Endothelial cell of umbilical vein (primary cell): Measurements from ENCODE around the gene CELSR1. TPM values are rescaled to one million over a fixed set of nuclear protein-coding genes. Genes with fewer than 3 reads are reported as not detected.

Experiments
- BruUV-seq: library from RNA; stranded (reverse); fragments of 400-500 nt; replicated peaks from 2 replicates; lab custom pipeline; 2021; lab: Mats Ljungman, UMichigan
- CTCF ChIA-PET: fragments of 300-600, 350-600 bp; sonication (Branson Sonifier 250); formaldehyde crosslinking; loops from one replicate; lab custom pipeline; 2021; ENCODE audit warnings: antibody characterized with exemption, inconsistent platforms; lab: Charles Lee
- POLR2A ChIA-PET: fragments of 300-600, 350-600 bp; sonication (Branson Sonifier 250); formaldehyde crosslinking; loops from one replicate; lab custom pipeline; 2021; ENCODE audit warnings: antibody characterized with exemption, inconsistent platforms; lab: Charles Lee
- DNase-seq: peaks from one replicate; pipeline ENCODE4 v3.0.0-alpha.2; 2011; ENCODE audit warnings: low read depth, low spot score
- FAIRE-seq: peaks from 2 replicates; lab custom pipeline; 2011; peaks lifted over from hg19 to GRCh38; lab: Jason Lieb, UNC
- H2AFZ ChIP-seq: 2 replicates; pipeline ENCODE4 v1.6.0; 2012; ENCODE audit warnings: low read depth, low read length, control low read depth, inconsistent platforms
- H3K27ac ChIP-seq: 2 replicates; pipeline ENCODE4 v1.5.1; 2011; ENCODE audit warnings: low read depth, mild to moderate bottlenecking, control low read depth, low read length, moderate library complexity; ENCODE audit not compliant: insufficient read depth
- H3K27me3 ChIP-seq, 2 experiments: 2 replicates each; pipeline versions ENCODE4 v1.6.0 to v1.6.1; 2011; ENCODE audit warnings: low read length in 2 of 2, mixed read lengths in 1 of 2; ENCODE audit not compliant: control insufficient read depth in 2 of 2, insufficient read depth in 2 of 2
- H3K36me3 ChIP-seq, 2 experiments: 2 replicates in 1 of 2; 3 replicates in 1 of 2; pipeline ENCODE4 v1.5.1; 2011; ENCODE audit warnings: low read length in 2 of 2, mild to moderate bottlenecking in 1 of 2, moderate library complexity in 1 of 2; ENCODE audit not compliant: control insufficient read depth in 2 of 2, insufficient read depth in 2 of 2; ENCODE audit errors: extremely low read depth in 1 of 2
- H3K4me1 ChIP-seq: 3 replicates; pipeline ENCODE4 v1.5.1; 2011; ENCODE audit warnings: mild to moderate bottlenecking, low read length; ENCODE audit not compliant: control insufficient read depth, insufficient read depth; ENCODE audit errors: extremely low read depth
- H3K4me2 ChIP-seq: 2 replicates; pipeline ENCODE4 v1.6.1; 2011; ENCODE audit warnings: low read length, control low read depth, mixed read lengths; ENCODE audit not compliant: insufficient read depth
- H3K4me3 ChIP-seq, 3 experiments: fragments of 200-600 bp in 1 of 3; sonication (generic), shearing (Covaris generic) in 1 of 3; replicated peaks in 1 of 3; 2 replicates each; pipeline ENCODE4 v1.5.1; 2011 to 2016; ENCODE audit warnings: control low read depth in 3 of 3, low read length in 3 of 3, mild to moderate bottlenecking in 2 of 3, inconsistent platforms in 1 of 3, low read depth in 1 of 3, moderate library complexity in 1 of 3; ENCODE audit not compliant: insufficient read depth in 1 of 3
- H3K79me2 ChIP-seq: 2 replicates; pipeline ENCODE4 v1.6.0; 2012; ENCODE audit warnings: low read length, inconsistent platforms; ENCODE audit not compliant: control insufficient read depth, insufficient read depth
- H3K9ac ChIP-seq: replicated peaks from 2 replicates; pipeline ENCODE3; 2011; ENCODE audit warnings: low read length, control low read depth; ENCODE audit not compliant: insufficient read depth; ENCODE audit errors: extremely low read depth
- H3K9me1 ChIP-seq: replicated peaks from 3 replicates; pipeline ENCODE4 v1.6.0; 2011; ENCODE audit warnings: mild to moderate bottlenecking, low read length; ENCODE audit not compliant: control insufficient read depth, insufficient read depth; ENCODE audit errors: extremely low read depth
- H3K9me3 ChIP-seq: replicated peaks from 2 replicates; pipeline ENCODE4 v1.5.1; 2012; ENCODE audit warnings: low read length, inconsistent platforms; ENCODE audit not compliant: control insufficient read depth, insufficient read depth
- H4K20me1 ChIP-seq: replicated peaks from 2 replicates; pipeline ENCODE3; 2011; ENCODE audit warnings: mild to moderate bottlenecking, low read length; ENCODE audit not compliant: control insufficient read depth, insufficient read depth; ENCODE audit errors: extremely low read depth
- CTCF ChIP-seq, 2 donors: IDR thresholded peaks; 1 replicate in 1 of 2; 2 replicates in 1 of 2; pipeline ENCODE4 v1.5.1; 2011; ENCODE audit warnings: low read length in 2 of 2, mild to moderate bottlenecking in 2 of 2, moderate library complexity in 2 of 2, control low read depth in 1 of 2, inconsistent platforms in 1 of 2, low read depth in 1 of 2; ENCODE audit not compliant: insufficient read depth in 1 of 2; ENCODE audit errors: extremely low read depth in 1 of 2
- EZH2 ChIP-seq: IDR thresholded peaks from 2 replicates; pipeline ENCODE4 v1.6.1; 2012; ENCODE audit warnings: borderline replicate concordance, low read depth, mild to moderate bottlenecking, moderate library complexity, low read length, inconsistent platforms; ENCODE audit not compliant: severe bottlenecking
- FOS ChIP-seq: IDR thresholded peaks from 2 replicates; pipeline ENCODE4 v1.6.1; 2011; ENCODE audit warnings: mild to moderate bottlenecking, low read length, moderate library complexity, borderline replicate concordance; ENCODE audit not compliant: insufficient read depth
- GATA2 ChIP-seq: IDR thresholded peaks from 2 replicates; pipeline ENCODE4 v1.7.0; 2011; ENCODE audit warnings: low read depth, mild to moderate bottlenecking, moderate library complexity, mixed read lengths, low read length; ENCODE audit not compliant: insufficient read length, insufficient read depth
- JUN ChIP-seq: IDR thresholded peaks from 2 replicates; pipeline ENCODE4 v1.6.1; 2011; ENCODE audit warnings: borderline replicate concordance, low read depth; ENCODE audit not compliant: insufficient read length, insufficient read depth
- MAX ChIP-seq: IDR thresholded peaks from 2 replicates; pipeline ENCODE4 v1.6.1; 2011; ENCODE audit not compliant: insufficient read depth, insufficient read length
- MYC ChIP-seq: IDR thresholded peaks from one replicate; pipeline ENCODE4 v1.6.1; 2011; ENCODE audit warnings: mild to moderate bottlenecking, low read depth, low read length
- POLR2A ChIP-seq: IDR thresholded peaks from 2 replicates; pipeline ENCODE4 v1.6.1; 2012; ENCODE audit warnings: low read depth, mild to moderate bottlenecking, control low read depth, low read length
- POLR2AphosphoS5 ChIP-seq: IDR thresholded peaks from 2 replicates; pipeline ENCODE4 v1.6.1; 2012; ENCODE audit warnings: low read depth, mild to moderate bottlenecking, control low read depth, low read length, moderate library complexity; ENCODE audit not compliant: insufficient read depth
- dilution Hi-C: fragments of 300-500 bp; cut with MboI; formaldehyde crosslinking; loops from one replicate; pipeline ENCODE4 v1.15.0; 2019; ENCODE audit warnings: low sequenced_read_pairs; ENCODE audit not compliant: extremely low pct_ligation_motif_present
- intact Hi-C: fragments of 100-400 bp; cut with micrococcal nuclease; formaldehyde crosslinking; loops from one replicate; pipeline ENCODE4 v1.10.0; 2022
- polyA plus RNA-seq, 4 experiments: library from polyadenylated mRNA; depleted of rRNA in 3 of 4; stranded (reverse) in 3 of 4; unstranded in 1 of 4; fragments of >200 nt; gene quantifications; 2 replicates each; pipeline versions ENCODE4 v1.2.1 to v1.2.3, GENCODE V29; 2011 to 2012; ENCODE audit warnings: missing spikeins in 1 of 4
- total RNA-seq: library from RNA; stranded (reverse); gene quantifications from 2 replicates; pipeline ENCODE4 v1.2.3, GENCODE V29; 2021

The CELSR1 gene
- total and polyA plus RNA-seq, 2 donors (not counting 3 experiments of a cell fraction or from before 2014, with no cell fraction given), result 3.7 to 5.4 TPM

DNA sequence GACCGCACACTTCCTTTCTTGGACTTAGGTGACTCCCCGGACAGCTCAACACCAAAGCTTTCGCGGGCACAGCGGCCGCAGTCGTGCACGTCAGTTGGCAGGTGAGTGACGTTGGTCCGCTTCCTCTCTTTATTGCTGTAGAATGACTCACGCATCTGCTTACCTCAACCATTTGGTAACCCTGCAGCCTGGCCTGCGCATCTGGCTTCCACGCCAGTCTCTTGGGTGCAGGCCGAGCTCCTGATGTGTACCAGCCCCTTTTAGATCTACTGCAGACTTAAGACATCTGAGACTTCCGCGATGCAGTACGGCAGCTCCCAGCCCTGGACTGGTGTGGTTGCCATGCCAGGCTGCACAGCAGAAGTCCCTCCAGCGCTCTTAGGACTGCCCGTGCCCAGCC lies 214.3 kb downstream of the CELSR1 start:
- intact Hi-C loops, result no loop called here
- no peak overlapping the region for H3K9ac ChIP-seq
- no peak overlapping the region for H3K4me2 ChIP-seq
- H2AFZ ChIP-seq, result no peak overlapping the region
- H3K36me3 ChIP-seq, result peaks cover 3 to 6% of the 10 kb centered on the region in 2 experiments
- no peak overlapping the region for H3K4me3 ChIP-seq
- DNase-seq (no peak), FAIRE-seq (no peak)
- no TSS peak for BruUV-seq
- peaks cover 26% of the 10 kb centered on the region for H3K79me2 ChIP-seq
- no peaks in the 10 kb centered on the region for H3K27me3 ChIP-seq
- dilution Hi-C loops, result no loop called here
- H3K4me1 ChIP-seq, result no peaks in the 10 kb centered on the region
- TF ChIP-seq MYC (no peak), JUN (no peak), EZH2 (no peak), CTCF (IDR thresholded peaks at IDR 0.05; ENCODE audit: extremely low read depth in 1 of 2, insufficient read depth in 1 of 2, low read depth in 1 of 2, low read length in 2 of 2) (no peak), GATA2 (no peak), MAX (no peak), POLR2A (no peak), FOS (no peak), POLR2AphosphoS5 (no peak)
- H3K9me3 ChIP-seq, result no peaks in the 10 kb centered on the region
- no peaks in the 10 kb centered on the region for H4K20me1 ChIP-seq
- no peak overlapping the region for H3K27ac ChIP-seq
- CTCF ChIA-PET, result interaction anchor here (1.2 to 1.4 kb wide), 2 partner anchors 10 to 13 kb away, joined by 3 to 5 read pairs; partner anchors contain the start of gene TRMU
- no peaks in the 10 kb centered on the region for H3K9me1 ChIP-seq
- POLR2A ChIA-PET, result no interaction called here
